CD14-positive monocyte (primary cell): Measurements from ENCODE around the gene PNMA8C. TPM values are rescaled to one million over a fixed set of nuclear protein-coding genes. Genes with fewer than 3 reads are reported as not detected.

Experiments used
- DNase-seq, 3 donors: peaks; one replicate each; pipeline ENCODE4 v3.0.0-alpha.2; 2011 to 2022
- H2AFZ ChIP-seq: 2 replicates; pipeline ENCODE4 v1.6.0; 2012; ENCODE audit warnings: mild to moderate bottlenecking, low read depth, low read length, inconsistent platforms; ENCODE audit not compliant: insufficient read depth, poor library complexity, severe bottlenecking
- H3K27ac ChIP-seq, 2 donors: 1 replicate in 1 of 2; 2 replicates in 1 of 2; pipeline ENCODE4 v1.5.1; 2012 to 2013; ENCODE audit warnings: low read length in 2 of 2, control low read depth in 1 of 2, inconsistent platforms in 1 of 2, low read depth in 1 of 2, mild to moderate bottlenecking in 1 of 2
- H3K27me3 ChIP-seq, 2 donors: one replicate each; pipeline versions ENCODE4 v1.6.0 to v1.6.1; 2011 to 2013; ENCODE audit warnings: low read length in 2 of 2; ENCODE audit not compliant: control insufficient read depth in 2 of 2, insufficient read depth in 2 of 2
- H3K36me3 ChIP-seq, 2 donors: replicated peaks in 1 of 2; 1 replicate in 1 of 2; 2 replicates in 1 of 2; pipeline versions ENCODE4 v1.5.1 to v1.6.1; 2012 to 2013; ENCODE audit warnings: low read length in 2 of 2, control low read depth in 1 of 2, inconsistent platforms in 1 of 2, mild to moderate bottlenecking in 1 of 2; ENCODE audit not compliant: insufficient read depth in 2 of 2, control insufficient read depth in 1 of 2
- H3K4me1 ChIP-seq, 2 donors: 1 replicate in 1 of 2; 2 replicates in 1 of 2; pipeline versions ENCODE4 v1.5.1 to v1.6.1; 2012 to 2013; ENCODE audit warnings: low read length in 2 of 2, control low read depth in 1 of 2, inconsistent platforms in 1 of 2, mild to moderate bottlenecking in 1 of 2, moderate library complexity in 1 of 2; ENCODE audit not compliant: insufficient read depth in 2 of 2, control insufficient read depth in 1 of 2
- H3K4me2 ChIP-seq: replicated peaks from 2 replicates; pipeline ENCODE3; 2012; ENCODE audit warnings: low read length, moderate library complexity, mild to moderate bottlenecking; ENCODE audit not compliant: poor library complexity, severe bottlenecking; ENCODE audit errors: extremely low read depth
- H3K4me3 ChIP-seq, 3 experiments: fragments of 200-600 bp in 1 of 3; sonication (generic) in 1 of 3; replicated peaks in 1 of 3; 1 replicate in 2 of 3; 2 replicates in 1 of 3; pipeline ENCODE4 v1.5.1; 2011 to 2013; ENCODE audit warnings: low read length in 3 of 3, mild to moderate bottlenecking in 3 of 3, control low read depth in 2 of 3, low read depth in 2 of 3, inconsistent platforms in 1 of 3, moderate library complexity in 1 of 3
- H3K79me2 ChIP-seq: 2 replicates; pipeline ENCODE4 v1.6.0; 2012; ENCODE audit warnings: mild to moderate bottlenecking, control low read depth, inconsistent platforms, low read length, moderate library complexity; ENCODE audit not compliant: insufficient read depth
- H3K9ac ChIP-seq: 2 replicates; pipeline ENCODE4 v1.6.0; 2017; ENCODE audit warnings: low read length, mild to moderate bottlenecking; ENCODE audit not compliant: insufficient read depth, poor library complexity, severe bottlenecking
- H3K9me3 ChIP-seq, 2 donors: replicated peaks in 1 of 2; 1 replicate in 1 of 2; 2 replicates in 1 of 2; pipeline versions ENCODE4 v1.5.1 to v1.6.1; 2012 to 2013; ENCODE audit warnings: low read length in 2 of 2, control low read depth in 1 of 2; ENCODE audit not compliant: control insufficient read depth in 1 of 2, insufficient read depth in 1 of 2
- H4K20me1 ChIP-seq: 2 replicates; pipeline ENCODE4 v1.6.0; 2012; ENCODE audit warnings: mild to moderate bottlenecking, low read length, control low read depth, moderate library complexity; ENCODE audit not compliant: insufficient read depth
- H3K27ac Mint-ChIP-seq, 7 donors: one replicate each; pipeline ENCODE4 v1.8.0; 2020; ENCODE audit warnings: mild to moderate bottlenecking in 7 of 7, mixed read lengths in 7 of 7, moderate library complexity in 6 of 7, inconsistent platforms in 2 of 7
- H3K27me3 Mint-ChIP-seq, 3 donors: one replicate each; pipeline ENCODE4 v1.8.0; 2021 to 2022; ENCODE audit warnings: low read depth in 3 of 3, mild to moderate bottlenecking in 3 of 3, mixed read lengths in 3 of 3, moderate library complexity in 3 of 3, inconsistent platforms in 1 of 3
- H3K36me3 Mint-ChIP-seq, 2 donors: one replicate each; pipeline ENCODE4 v1.8.0; 2020; ENCODE audit warnings: mixed read lengths in 2 of 2, inconsistent platforms in 1 of 2, mild to moderate bottlenecking in 1 of 2
- H3K4me1 Mint-ChIP-seq: one replicate; pipeline ENCODE4 v1.8.0; 2020; ENCODE audit warnings: mild to moderate bottlenecking, mixed read lengths
- H3K4me3 Mint-ChIP-seq, 2 donors: one replicate each; pipeline ENCODE4 v1.8.0; 2020; ENCODE audit warnings: mild to moderate bottlenecking in 2 of 2, mixed read lengths in 2 of 2, moderate library complexity in 1 of 2
- H3K9me3 Mint-ChIP-seq, 7 donors: one replicate each; pipeline ENCODE4 v1.8.0; 2020 to 2022; ENCODE audit warnings: mixed read lengths in 7 of 7, mild to moderate bottlenecking in 6 of 7, moderate library complexity in 6 of 7, inconsistent platforms in 2 of 7
- WGBS: methylation state at CpG from one replicate; pipeline ENCODE4 v1.1.5; 2013; ENCODE audit warnings: missing lambda C conversion rate; ENCODE audit not compliant: insufficient coverage; 5-methylcytosine and 5-hydroxymethylcytosine counted together
- intact Hi-C, 2 donors: fragments of 100-400 bp; cut with micrococcal nuclease; formaldehyde crosslinking; loops; one replicate each; pipeline versions ENCODE4 v1.15.0 to v1.15.1; 2023
- polyA plus RNA-seq, 3 donors: library from polyadenylated mRNA; depleted of rRNA in 1 of 3; unstranded in 2 of 3; stranded (reverse) in 1 of 3; fragments of 300-500 nt in 2 of 3; fragments of >200 nt in 1 of 3; fragmentation: Illumina TruSeq in 2 of 3; gene quantifications; 1 replicate in 2 of 3; 2 replicates in 1 of 3; pipeline ENCODE4 v1.2.3, GENCODE V29; 2012 to 2021
- TF ChIP-seq, protein P1 (sequence below): fragments of 200-600 bp; IDR thresholded peaks from one replicate; pipeline ENCODE4 v1.8.0; 2022; ENCODE audit warnings: antibody characterized with exemption, mild to moderate bottlenecking

PNMA8C gene
- polyA plus RNA-seq, 3 donors: not detected

DNA sequence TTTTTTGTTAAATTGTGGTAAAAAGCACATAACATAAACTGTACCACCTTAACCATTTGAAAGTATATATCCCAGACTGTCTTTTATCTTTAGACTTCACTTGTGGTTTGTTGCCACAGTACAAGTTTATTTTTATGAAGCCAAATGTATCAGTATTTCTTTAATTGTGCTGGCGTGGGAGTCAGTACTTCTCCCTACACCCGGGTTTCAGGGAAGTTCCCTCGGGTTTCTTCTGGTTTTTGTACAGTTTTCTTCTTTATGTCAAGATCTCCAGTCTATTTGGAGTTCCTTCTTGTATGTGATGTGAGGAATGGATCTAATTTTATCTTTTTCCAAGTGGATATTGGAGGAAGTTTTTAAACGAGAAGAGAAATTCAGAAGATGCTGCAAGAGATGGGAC is 35.9 kb downstream of the PNMA8C start:
- TF ChIP-seq, protein P1, sequence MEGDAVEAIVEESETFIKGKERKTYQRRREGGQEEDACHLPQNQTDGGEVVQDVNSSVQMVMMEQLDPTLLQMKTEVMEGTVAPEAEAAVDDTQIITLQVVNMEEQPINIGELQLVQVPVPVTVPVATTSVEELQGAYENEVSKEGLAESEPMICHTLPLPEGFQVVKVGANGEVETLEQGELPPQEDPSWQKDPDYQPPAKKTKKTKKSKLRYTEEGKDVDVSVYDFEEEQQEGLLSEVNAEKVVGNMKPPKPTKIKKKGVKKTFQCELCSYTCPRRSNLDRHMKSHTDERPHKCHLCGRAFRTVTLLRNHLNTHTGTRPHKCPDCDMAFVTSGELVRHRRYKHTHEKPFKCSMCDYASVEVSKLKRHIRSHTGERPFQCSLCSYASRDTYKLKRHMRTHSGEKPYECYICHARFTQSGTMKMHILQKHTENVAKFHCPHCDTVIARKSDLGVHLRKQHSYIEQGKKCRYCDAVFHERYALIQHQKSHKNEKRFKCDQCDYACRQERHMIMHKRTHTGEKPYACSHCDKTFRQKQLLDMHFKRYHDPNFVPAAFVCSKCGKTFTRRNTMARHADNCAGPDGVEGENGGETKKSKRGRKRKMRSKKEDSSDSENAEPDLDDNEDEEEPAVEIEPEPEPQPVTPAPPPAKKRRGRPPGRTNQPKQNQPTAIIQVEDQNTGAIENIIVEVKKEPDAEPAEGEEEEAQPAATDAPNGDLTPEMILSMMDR: no peak
- H3K27me3 ChIP-seq: no peaks in the 10 kb centered on the region
- H3K36me3 ChIP-seq: peaks cover 38 to 39% of the 10 kb centered on the region in 2 donors
- no peak overlapping the region for H3K4me2 ChIP-seq
- Mint-ChIP-seq H3K27me3 (peaks cover 0 to 6% (median 3%) of the 10 kb centered on the region in 3 donors), H3K4me1 (no peaks in the 10 kb centered on the region), H3K27ac (peak overlapping the region in 1 of 7 donors; percentile 5), H3K9me3 (peaks cover 0 to 3% (median 0%) of the 10 kb centered on the region in 7 donors), H3K4me3 (no peak overlapping the region), H3K36me3 (peaks cover 41% of the 10 kb centered on the region in 2 donors)
- no peaks in the 10 kb centered on the region for H3K4me1 ChIP-seq
- H3K9ac ChIP-seq: no peak overlapping the region
- no CpG with 5 or more reads among the region's 4 CpGs for WGBS
- H3K79me2 ChIP-seq: no peaks in the 10 kb centered on the region
- H3K4me3 ChIP-seq: no peak overlapping the region
- no peaks in the 10 kb centered on the region for H4K20me1 ChIP-seq
- H3K9me3 ChIP-seq: no peaks in the 10 kb centered on the region
- no peak for DNase-seq
- no peak overlapping the region for H2AFZ ChIP-seq
- H3K27ac ChIP-seq: no peak overlapping the region
- intact Hi-C loops: no loop called here

GRCh38 chr19:46392252-46392801 is 36.4 kb downstream of the PNMA8C start:
- H3K4me1 Mint-ChIP-seq: no peaks in the 10 kb centered on the region
- TF ChIP-seq, protein P1: no peak
- intact Hi-C loops: no loop called here
- H2AFZ ChIP-seq: no peak overlapping the region
- H3K27me3 Mint-ChIP-seq: peaks cover 0 to 3% (median 1%) of the 10 kb centered on the region in 3 donors
- no peak overlapping the region for H3K4me3 ChIP-seq
- peaks cover 46% of the 10 kb centered on the region in 2 donors for H3K36me3 Mint-ChIP-seq
- H4K20me1 ChIP-seq: no peaks in the 10 kb centered on the region
- peak overlapping the region in 2 of 7 donors; percentile 5 to 74 for H3K27ac Mint-ChIP-seq
- no peaks in the 10 kb centered on the region for H3K79me2 ChIP-seq
- H3K27me3 ChIP-seq: no peaks in the 10 kb centered on the region
- H3K36me3 ChIP-seq: peaks cover 43 to 44% of the 10 kb centered on the region in 2 donors
- H3K9ac ChIP-seq: no peak overlapping the region
- H3K9me3 ChIP-seq: no peaks in the 10 kb centered on the region
- no peak overlapping the region for H3K27ac ChIP-seq
- H3K4me1 ChIP-seq: no peaks in the 10 kb centered on the region
- no peak for DNase-seq
- peaks cover 0 to 3% (median 0%) of the 10 kb centered on the region in 7 donors for H3K9me3 Mint-ChIP-seq
- H3K4me3 Mint-ChIP-seq: no peak overlapping the region
- H3K4me2 ChIP-seq: no peak overlapping the region
- 96% methylated on average over 10 of the region's 21 CpGs for WGBS
